NCI-H446 treated with DMSO at 0.1 percent for 48 hours (cell line): ENCODE results near the gene SLCO3A1.

Source experiments
- DNase-seq: peaks from one replicate; lab custom pipeline; 2025; lab: John Stamatoyannopoulos, UW

Gene SLCO3A1

GRCh38 chr15:91861223-91861622 lies 7.7 kb downstream of the SLCO3A1 start:
- no peak for DNase-seq

DNA sequence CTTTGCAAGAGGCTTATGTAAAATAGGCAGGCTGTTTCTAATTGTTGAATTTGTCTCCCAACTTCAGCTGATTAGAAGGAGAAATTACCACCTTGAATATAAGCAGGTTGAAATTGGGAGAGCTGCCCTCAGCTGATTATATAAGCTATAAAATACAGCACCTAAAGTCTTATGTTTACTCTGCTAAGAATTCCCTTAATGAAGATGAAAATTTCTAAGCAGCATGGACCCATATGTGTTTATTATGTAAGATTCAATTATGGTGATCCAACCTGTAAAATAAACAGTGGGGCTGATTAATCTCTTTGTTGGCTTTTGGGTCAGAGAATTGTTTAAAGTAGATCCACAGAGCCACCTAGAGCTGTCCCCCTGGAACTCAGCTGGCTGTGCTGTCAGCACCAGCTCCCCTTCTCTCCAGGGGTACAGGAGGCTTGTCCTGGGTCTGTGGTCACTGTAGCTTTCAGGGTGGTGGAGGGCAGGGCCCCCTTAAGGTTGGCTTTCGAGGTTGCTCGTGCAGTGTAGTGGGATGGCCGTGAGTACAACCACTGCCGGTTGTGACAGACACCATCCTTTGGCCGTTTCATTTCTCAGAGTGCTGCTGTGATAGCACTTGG lies 9.5 kb downstream of the SLCO3A1 start:
- DNase-seq = no peak

DNA sequence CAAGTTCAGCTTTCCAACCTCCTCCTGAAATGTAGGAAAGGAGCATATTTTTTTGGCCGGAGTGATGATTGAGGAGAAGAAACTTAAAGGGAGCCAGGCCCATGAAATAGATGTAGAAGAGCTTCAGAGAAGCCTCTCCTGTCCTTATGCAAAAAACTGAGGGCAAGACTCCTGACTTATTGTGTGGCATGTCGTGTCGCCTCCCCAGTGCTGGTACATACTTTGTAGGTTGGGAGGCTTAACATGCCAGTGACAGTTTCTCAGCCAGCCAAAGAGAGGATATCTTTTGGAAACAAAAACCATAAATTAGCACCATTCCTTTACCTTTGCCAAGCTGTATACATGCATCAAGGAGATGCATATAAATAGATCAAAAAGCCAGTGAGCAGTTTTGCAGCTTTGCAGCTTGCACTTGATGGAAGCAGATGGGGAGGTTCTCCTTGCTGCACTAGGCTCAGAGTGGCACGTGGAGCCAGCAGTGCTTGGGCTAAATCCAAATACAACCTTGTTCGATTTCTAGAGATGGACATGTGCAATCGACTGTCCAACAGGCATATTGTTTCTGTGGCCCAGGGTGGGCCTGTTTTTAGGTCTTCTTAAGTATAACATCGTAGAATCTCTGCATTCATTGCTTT lies 10.2 kb downstream of the SLCO3A1 start:
- DNase-seq = peak; percentile 14

DNA sequence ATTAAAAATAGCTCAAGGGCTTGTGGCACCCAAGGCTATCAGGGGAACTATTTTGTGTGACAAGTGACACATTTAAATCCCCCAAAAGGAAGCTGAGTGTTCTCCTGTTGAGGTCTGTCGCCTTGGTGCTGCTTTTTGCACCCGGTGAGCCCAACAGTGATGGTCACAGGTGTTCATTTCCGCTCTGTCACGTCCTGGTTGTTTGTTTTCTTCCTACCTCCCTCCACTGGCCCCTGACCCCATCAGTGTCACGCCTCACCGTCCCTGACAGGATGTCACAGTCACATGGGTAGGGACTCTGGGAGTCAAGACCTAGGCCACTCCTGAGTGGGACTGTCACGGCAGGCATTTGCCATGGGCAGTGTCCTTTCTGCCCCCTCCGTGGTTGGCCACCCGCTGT lies 11.2 kb downstream of the SLCO3A1 start:
- no peak for DNase-seq

DNA sequence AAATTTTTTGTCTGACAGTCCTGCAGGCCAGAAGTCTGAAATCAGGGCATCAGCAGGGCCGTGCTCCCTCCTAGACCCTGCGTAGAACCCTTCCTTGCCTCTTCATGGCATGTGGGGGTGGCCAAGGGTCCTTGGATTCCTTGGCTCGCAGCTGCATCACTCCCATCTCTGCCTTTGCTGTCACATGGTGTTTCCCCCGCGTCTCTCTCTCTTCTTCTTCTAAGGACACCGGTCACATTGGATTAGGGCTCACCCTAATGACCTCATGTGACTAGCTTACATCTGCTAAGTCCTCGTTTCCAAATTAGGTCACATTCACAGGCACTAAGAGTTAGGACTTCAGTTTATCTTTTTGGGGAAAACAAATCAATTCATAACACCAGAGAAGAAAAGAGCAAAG lies 12.0 kb downstream of the SLCO3A1 start:
- no peak for DNase-seq

- no peak for DNase-seq
Measured at GRCh38 chr15:91865950-91866349, 12.4 kb downstream of the SLCO3A1 start.

- DNase-seq = peak; percentile 93
Measured at GRCh38 chr15:91866371-91866905, 12.9 kb downstream of the SLCO3A1 start.

DNA sequence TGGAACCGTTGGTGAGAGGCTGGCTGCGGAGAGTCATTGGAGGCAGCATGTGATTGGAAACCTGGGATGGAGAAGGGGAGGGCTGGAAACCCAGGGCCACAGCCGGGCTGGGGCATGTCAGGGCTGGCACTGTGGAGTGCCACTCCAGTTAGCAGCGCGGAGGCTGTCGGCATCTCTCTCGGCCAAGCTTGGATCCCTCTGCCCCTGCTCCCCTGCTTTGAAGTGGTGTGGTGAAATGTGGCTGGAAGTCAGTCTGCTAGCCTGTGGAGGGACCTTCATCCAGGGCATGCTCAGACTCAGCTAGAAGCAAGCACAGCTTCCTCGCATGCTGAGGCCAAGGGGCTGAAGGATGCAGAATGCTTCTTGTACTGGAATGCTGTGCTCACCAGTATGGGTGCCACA lies 13.5 kb downstream of the SLCO3A1 start:
- peak; percentile 93 for DNase-seq

DNA sequence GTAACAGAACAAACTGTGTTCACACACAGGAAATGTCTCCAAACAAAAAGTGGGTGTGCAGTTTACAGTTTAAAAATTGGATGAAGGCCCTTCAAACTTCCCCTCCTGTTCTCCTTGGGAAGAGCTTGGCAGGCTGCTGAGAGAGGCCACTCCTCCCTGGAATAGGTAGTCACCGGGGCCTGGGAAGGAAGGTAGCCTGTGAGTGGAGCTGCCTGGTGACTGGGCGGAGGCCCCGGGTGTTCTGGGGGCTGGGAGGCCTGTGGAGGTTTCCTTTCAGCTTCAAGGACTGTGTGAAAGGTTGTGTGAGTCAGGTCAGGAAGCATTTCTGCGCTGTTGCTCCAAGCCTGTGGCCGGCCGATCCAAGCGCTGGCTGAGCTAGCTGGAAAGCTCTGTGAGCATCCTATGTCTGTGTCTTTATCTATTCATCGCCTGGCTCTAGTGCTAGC lies 14.1 kb downstream of the SLCO3A1 start:
- no peak for DNase-seq

- DNase-seq = no peak
Measured at GRCh38 chr15:91870876-91871537, 17.5 kb downstream of the SLCO3A1 start.

DNA sequence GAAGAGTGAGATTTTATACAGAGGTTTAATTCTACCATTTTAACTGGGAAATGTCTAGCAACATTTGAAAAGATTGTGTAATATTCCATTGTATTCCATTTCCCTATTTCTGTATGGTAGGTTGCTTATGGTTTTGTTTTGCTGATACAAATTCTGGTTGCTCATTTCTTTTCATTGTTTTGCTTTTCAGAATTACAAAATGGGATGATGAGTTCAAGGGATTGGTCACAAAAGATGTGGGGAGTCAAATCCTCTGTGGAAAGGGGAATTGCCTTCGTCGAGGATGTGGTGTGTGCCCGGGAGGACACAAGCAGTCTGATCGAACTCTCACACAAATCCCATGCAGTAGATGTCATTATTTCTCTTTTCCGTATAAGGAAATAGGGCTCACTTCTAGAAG lies 18.3 kb downstream of the SLCO3A1 start:
- DNase-seq = no peak

DNA sequence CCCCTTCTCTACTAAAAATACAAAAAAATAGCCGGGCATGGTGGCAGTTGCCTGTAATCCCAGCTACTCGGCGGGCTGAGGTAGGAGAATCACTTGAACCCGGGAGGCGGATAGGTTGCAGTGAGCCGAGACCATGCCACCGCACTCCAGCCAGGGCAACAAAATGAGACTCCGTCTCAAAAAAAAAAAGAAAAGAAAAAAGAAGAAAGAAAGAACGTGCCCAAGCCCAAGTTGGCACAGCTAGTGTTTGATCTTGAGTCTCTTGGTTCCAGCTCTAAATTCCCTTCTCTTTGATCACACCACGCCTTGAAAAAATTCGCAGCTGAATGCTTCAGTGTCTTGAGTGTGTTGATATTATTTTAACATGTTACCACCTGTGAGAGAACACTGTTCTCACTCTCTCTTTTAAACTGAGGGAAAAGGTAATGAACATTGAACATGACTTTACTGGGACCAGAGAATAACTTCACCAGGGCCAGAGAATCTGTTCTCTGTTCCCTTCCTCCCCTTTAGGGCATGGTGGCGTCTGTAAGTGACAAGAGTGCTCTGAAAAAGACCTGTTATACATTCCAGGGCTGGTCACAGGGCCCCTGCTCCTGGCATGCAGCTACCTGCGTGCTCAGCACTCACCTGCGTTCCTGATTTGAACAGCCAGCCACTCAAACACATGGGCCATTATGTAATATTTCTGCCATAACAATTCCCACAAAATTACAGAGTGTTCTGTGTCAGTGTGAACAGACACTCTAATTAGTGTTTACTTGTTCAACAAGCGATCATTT lies 19.0 kb downstream of the SLCO3A1 start:
- no peak for DNase-seq

GRCh38 chr15:91873138-91873536 lies 19.6 kb downstream of the SLCO3A1 start:
- DNase-seq = no peak

DNA sequence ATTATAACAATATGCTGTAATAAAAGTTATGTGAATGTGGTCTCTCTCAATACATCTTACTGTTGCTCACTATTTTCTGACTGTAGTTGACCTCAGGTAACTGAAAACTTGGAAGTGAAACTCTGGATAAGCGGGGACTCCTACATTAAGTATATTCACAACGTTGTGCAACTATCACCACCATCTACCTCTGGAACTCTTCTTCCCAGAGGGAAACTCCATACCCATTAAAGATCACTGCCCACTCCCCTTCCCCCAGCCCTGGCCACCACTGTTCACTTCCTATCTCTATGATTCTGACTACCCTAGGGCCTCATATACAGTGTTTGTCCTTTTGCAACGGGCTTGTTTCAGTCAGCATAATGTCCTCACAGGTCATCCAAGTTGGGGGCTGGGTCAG lies 20.7 kb downstream of the SLCO3A1 start:
- DNase-seq = no peak

GRCh38 chr15:91874992-91875660 lies 21.6 kb downstream of the SLCO3A1 start:
- no peak for DNase-seq

DNA sequence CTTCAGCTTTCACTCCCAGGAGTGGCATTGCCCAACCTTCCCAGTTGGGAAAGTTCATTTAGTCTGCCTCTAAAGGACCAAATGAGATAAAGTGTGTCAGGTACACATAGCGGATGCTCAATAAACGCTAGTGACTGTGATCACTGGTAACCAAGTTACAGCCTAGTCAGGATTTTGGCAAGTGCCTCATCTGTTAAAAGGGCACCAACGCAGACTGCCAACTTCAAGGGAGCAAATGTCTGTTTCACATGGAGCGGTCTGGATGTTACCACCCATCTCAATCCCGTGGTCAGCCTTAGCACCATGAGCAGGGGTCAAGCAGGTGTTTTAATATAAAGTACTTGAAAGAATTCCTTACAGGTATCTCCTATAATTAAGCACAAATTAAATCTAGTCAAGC lies 22.7 kb downstream of the SLCO3A1 start:
- no peak for DNase-seq

DNA sequence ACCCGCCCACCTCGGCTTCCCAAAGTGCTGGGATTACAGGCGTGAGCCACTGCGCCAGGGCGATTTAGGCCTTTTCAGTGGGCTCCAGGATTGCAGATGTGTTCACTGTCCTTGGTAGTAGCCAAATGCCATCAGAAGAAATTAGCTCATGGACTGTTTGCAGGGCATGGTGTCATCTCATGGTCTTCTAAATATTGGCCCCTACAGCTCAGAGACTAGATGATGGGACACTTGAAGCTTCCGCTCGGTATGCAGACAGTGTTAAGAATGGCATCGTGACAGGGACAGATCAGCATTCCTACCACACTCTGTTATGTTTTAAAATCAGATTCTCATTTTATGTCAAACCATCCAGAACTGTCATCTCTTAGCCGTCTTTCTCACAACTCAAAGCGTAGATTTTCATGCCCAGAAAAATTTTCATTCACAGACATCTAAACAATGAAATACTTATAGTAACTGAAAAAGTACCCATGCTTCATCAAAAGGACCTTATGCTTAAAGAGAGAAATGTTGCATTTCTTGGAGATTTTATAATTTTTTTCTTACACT lies 24.9 kb downstream of the SLCO3A1 start:
- DNase-seq = no peak

- DNase-seq = no peak
Measured at GRCh38 chr15:91879158-91879557, 25.6 kb downstream of the SLCO3A1 start.

GRCh38 chr15:91880373-91880772 lies 26.9 kb downstream of the SLCO3A1 start:
- DNase-seq = no peak

DNA sequence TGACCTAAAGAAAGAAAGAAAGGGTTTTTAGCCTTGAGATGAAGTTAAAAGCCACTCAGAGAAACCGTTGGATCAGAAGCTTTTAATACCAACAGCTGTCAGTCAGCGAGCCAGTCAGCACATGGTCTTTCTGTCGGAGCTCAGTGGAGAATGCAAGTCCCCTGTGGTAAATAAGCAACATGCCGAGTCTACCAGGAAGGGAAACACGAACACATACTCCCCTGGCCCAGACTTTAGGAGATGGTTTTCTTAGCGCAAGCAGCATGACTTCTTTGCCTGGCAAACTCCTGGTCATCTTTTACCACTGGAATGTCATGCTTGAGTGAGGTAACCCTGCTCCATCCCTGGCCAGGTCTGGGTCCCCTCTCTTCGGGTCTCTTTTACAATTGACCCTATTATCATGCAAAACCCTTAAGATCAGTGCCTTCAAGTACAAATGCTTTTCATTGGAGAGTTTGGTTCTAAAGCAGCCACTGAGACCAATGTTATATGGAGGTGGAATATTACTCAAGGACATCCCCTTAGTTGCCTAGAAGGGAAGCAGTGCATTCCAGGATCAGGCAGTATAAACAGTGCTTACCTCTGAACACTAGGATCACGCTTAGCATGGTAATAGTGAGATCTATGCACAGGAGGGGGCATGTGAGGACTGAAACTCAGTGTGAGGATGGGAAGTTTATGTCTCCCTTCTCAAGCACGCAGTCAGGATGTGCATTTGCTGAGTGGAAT lies 28.2 kb downstream of the SLCO3A1 start:
- DNase-seq = peak; percentile 6
